SU-DHL-6 (cell line): ENCODE measurements around the gene ATP5PB.

ENCODE experiments used
- H2AFZ ChIP-seq: fragments of 200-600 bp; sonication (generic); 2 replicates; pipeline ENCODE4 v1.6.1; 2014; ENCODE audit warnings: low read depth, mild to moderate bottlenecking, moderate library complexity, mixed read lengths, antibody characterized with exemption, low read length; ENCODE audit not compliant: severe bottlenecking
- H3F3A ChIP-seq: fragments of 200-600 bp; shearing (Covaris generic); 2 replicates; pipeline ENCODE4 v1.6.0; 2016; ENCODE audit warnings: antibody characterized with exemption, mild to moderate bottlenecking; ENCODE audit not compliant: insufficient read depth
- H3K27ac ChIP-seq: fragments of 200-600 bp; sonication (generic); 2 replicates; pipeline ENCODE4 v1.5.1; 2016; ENCODE audit warnings: low read depth, mild to moderate bottlenecking, low read length, moderate library complexity, mixed read lengths
- H3K27me3 ChIP-seq: fragments of 200-600 bp; sonication (generic), shearing (Covaris generic); 2 replicates; pipeline ENCODE4 v1.6.0; 2014; ENCODE audit warnings: mild to moderate bottlenecking, low read length
- H3K36me3 ChIP-seq: fragments of 200-600 bp; sonication (generic); 2 replicates; pipeline ENCODE4 v1.6.1; 2014; ENCODE audit warnings: mild to moderate bottlenecking, low read length, mixed read lengths
- H3K4me2 ChIP-seq: fragments of 300-600, 200-600 bp; shearing (Covaris generic), sonication (generic); 2 replicates; pipeline ENCODE4 v1.6.0; 2014; ENCODE audit warnings: low read length, low read depth, mild to moderate bottlenecking; ENCODE audit not compliant: poor library complexity, severe bottlenecking
- H3K4me3 ChIP-seq: fragments of 200-600 bp; sonication (generic); 2 replicates; pipeline ENCODE4 v1.5.1; 2014; ENCODE audit warnings: antibody characterized with exemption, low read length, mild to moderate bottlenecking, mixed read lengths; ENCODE audit not compliant: insufficient read depth, poor library complexity, severe bottlenecking
- H3K79me2 ChIP-seq: fragments of 200-600 bp; sonication (generic); 2 replicates; pipeline ENCODE4 v1.6.1; 2014; ENCODE audit warnings: mild to moderate bottlenecking, low read length, moderate library complexity; ENCODE audit not compliant: insufficient read depth
- H3K9ac ChIP-seq: fragments of 200-600 bp; sonication (generic); 2 replicates; pipeline ENCODE4 v1.7.0; 2014; ENCODE audit warnings: mild to moderate bottlenecking, low read length
- H3K9me2 ChIP-seq: fragments of 200-600 bp; sonication (generic); replicated peaks from 2 replicates; pipeline ENCODE4 v1.6.1; 2014; ENCODE audit warnings: low read length; ENCODE audit not compliant: insufficient read depth
- H3K9me3 ChIP-seq: fragments of 200-600 bp; sonication (generic); 2 replicates; pipeline ENCODE4 v1.6.1; 2014; ENCODE audit warnings: low read length, mixed read lengths; ENCODE audit not compliant: insufficient read depth
- H4K20me1 ChIP-seq: fragments of 200-600 bp; sonication (generic); 2 replicates; pipeline ENCODE4 v1.6.1; 2014; ENCODE audit warnings: low read depth, mild to moderate bottlenecking, antibody characterized with exemption, low read length, moderate library complexity, mixed read lengths
- CTCF ChIP-seq: fragments of 200-600 bp; sonication (generic); IDR thresholded peaks from one replicate; pipeline ENCODE4 v1.5.1; 2017; ENCODE audit warnings: antibody characterized with exemption, mild to moderate bottlenecking, low read length, moderate library complexity; ENCODE audit not compliant: insufficient read depth, poor library complexity, severe bottlenecking
- EZH2phosphoT487 ChIP-seq: fragments of 200-600 bp; sonication (generic), shearing (Covaris generic); conservative IDR thresholded peaks from 2 replicates; pipeline ENCODE4 v1.6.1; 2018; ENCODE audit warnings: mild to moderate bottlenecking, antibody characterized with exemption, low read length, moderate library complexity, mixed read lengths

Gene ATP5PB

GRCh38 chr1:111484391-111485026 lies 35.2 kb downstream of the ATP5PB start:
- Histone ChIP-seq H2AFZ (no peak overlapping the region), H3K4me2 (no peak overlapping the region), H3K4me3 (no peak overlapping the region), H3K27ac (no peak overlapping the region), H4K20me1 (no peaks in the 10 kb centered on the region), H3F3A (no peaks in the 10 kb centered on the region), H3K9me3 (no peaks in the 10 kb centered on the region), H3K27me3 (no peaks in the 10 kb centered on the region), H3K36me3 (no peaks in the 10 kb centered on the region), H3K9me2 (no peaks in the 10 kb centered on the region), H3K79me2 (no peaks in the 10 kb centered on the region), H3K9ac (no peak overlapping the region)
- TF ChIP-seq CTCF, result no peak
- no peak for TF ChIP-seq EZH2phosphoT487

DNA sequence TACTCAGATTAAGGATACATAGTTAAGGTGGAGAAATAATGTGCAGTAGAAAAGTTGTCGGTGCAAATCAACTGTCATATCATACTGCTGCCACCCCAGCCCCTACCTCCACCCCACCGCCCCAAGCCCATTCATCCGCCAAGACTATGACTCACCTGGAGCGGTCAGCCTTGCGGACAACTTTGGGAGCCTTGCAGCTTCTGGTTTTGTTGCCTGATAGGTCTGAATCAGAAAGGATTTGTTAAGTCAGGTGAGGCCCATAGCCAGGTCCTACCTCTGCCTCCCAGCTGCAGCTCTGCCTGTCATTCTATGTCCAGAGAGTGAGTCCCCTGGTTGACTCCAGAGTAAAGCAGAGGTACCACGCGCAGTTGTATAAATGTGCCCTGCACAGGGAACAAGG lies 37.2 kb downstream of the ATP5PB start:
- TF ChIP-seq EZH2phosphoT487 (no peak), CTCF (no peak)
- Histone ChIP-seq H3K27me3 (no peaks in the 10 kb centered on the region), H3K4me3 (no peak overlapping the region)

DNA sequence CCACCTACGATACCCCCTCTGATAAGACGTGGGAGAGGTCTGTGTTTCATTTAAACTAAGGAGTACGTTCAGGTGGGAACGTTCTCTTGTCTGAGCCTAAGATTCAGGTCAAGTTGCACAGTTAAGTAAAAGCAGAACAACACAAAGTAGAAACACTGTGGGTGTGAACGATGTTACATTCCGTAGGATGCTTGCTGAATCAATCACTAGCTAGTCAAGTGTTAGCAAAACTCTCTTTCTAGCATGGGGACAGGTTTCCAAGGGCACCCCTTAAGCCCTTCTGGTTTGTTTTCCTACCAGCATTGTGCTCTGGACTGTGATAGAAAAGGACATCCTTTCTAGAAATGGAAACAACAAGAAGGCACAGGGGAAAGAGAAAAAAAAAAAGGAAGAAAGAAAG lies 37.9 kb downstream of the ATP5PB start:
- Histone ChIP-seq H3K36me3 (no peaks in the 10 kb centered on the region), H3K9me3 (no peaks in the 10 kb centered on the region), H3F3A (no peaks in the 10 kb centered on the region), H3K4me2 (no peak overlapping the region), H2AFZ (no peak overlapping the region), H3K27me3 (no peaks in the 10 kb centered on the region), H3K9me2 (no peaks in the 10 kb centered on the region), H3K79me2 (no peaks in the 10 kb centered on the region), H3K4me3 (no peak overlapping the region), H4K20me1 (no peaks in the 10 kb centered on the region), H3K27ac (no peak overlapping the region), H3K9ac (no peak overlapping the region)
- TF ChIP-seq EZH2phosphoT487 (no peak), CTCF (no peak)

More for the DNA sequence above, 37.2 kb downstream of the ATP5PB start:
- no peaks in the 10 kb centered on the region for H3K36me3 ChIP-seq
- H3K79me2 ChIP-seq, result no peaks in the 10 kb centered on the region
- H3K27ac ChIP-seq, result no peak overlapping the region
- no peak overlapping the region for H3K9ac ChIP-seq
- no peaks in the 10 kb centered on the region for H3F3A ChIP-seq
- no peak overlapping the region for H2AFZ ChIP-seq
- H3K9me2 ChIP-seq, result no peaks in the 10 kb centered on the region
- no peak overlapping the region for H3K4me2 ChIP-seq
- no peaks in the 10 kb centered on the region for H3K9me3 ChIP-seq
- no peaks in the 10 kb centered on the region for H4K20me1 ChIP-seq
